ENCODE measurements around the gene CGB1.

Gene CGB1

DNA sequence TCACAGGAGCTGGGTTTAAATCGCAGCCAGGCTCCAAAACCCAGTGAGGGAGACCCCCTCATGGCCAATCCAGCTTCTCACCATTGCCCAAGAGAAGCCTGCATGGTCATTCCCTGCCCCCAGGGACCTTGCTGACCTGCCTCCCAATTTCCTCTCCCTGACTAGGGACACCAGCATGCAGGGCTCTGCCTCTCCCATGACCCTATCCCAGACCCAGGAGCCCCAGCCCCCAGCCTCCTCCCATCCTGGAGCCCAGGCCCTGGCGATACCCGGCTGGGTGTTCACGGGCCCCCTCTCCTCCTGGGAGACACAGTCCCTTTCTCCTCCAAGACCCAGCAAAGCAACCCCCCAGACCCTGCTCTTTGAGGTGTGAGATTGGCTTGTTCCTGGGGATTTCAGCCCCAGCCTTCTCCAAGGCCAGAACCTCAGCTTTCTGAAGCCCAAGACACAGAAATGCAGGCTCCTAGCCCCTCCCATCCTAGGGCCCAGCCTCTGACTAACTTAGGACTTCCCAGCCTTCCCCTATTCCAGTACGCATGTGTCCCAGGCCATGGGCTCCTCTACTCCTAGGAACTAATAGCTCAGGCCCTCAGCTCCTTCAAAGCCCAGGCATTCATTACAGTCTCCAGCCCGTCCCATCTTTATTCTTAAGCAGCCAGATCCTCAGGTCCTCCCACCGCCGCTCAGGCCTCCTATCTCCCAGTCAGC, 44.7 kb downstream of the CGB1 start:
- Histone ChIP-seq H3K79me2 (ENCODE audit: control insufficient read depth, low read length) (peaks cover 53% of the 10 kb centered on the region), H3K4me3 (ENCODE audit: low read length) (peak overlapping the region; percentile 81), H3K36me3 (ENCODE audit: control insufficient read depth, low read length) (peaks cover 28% of the 10 kb centered on the region), H3K27ac (ENCODE audit: low read depth, low read length) (peak overlapping the region; percentile 22; the same call in 1 of the 2 replicates), H3K4me1 (ENCODE audit: control insufficient read depth, low read length) (peaks cover 20% of the 10 kb centered on the region), H3K4me2 (ENCODE audit: low read length) (peak overlapping the region; percentile 87), H3F3A (ENCODE audit: control insufficient read depth, insufficient read depth) (no peaks in the 10 kb centered on the region), H3K27me3 (ENCODE audit: control insufficient read depth, low read length) (no peaks in the 10 kb centered on the region), H3K9me2 (replicated peaks; ENCODE audit: control insufficient read depth, low read length) (no peaks in the 10 kb centered on the region), H4K20me1 (ENCODE audit: control insufficient read depth, insufficient read depth, low read depth, low read length) (no peaks in the 10 kb centered on the region), H3K9me3 (ENCODE audit: control insufficient read depth, insufficient read depth, low read length) (no peaks in the 10 kb centered on the region)
- TF ChIP-seq CTCF (IDR thresholded peaks at IDR 0.05; ENCODE audit: low read depth, low read length, poor library complexity, severe bottlenecking) (no peak), EZH2phosphoT487 (IDR thresholded peaks at IDR 0.05; ENCODE audit: borderline replicate concordance, low read length) (no peak)

DNA sequence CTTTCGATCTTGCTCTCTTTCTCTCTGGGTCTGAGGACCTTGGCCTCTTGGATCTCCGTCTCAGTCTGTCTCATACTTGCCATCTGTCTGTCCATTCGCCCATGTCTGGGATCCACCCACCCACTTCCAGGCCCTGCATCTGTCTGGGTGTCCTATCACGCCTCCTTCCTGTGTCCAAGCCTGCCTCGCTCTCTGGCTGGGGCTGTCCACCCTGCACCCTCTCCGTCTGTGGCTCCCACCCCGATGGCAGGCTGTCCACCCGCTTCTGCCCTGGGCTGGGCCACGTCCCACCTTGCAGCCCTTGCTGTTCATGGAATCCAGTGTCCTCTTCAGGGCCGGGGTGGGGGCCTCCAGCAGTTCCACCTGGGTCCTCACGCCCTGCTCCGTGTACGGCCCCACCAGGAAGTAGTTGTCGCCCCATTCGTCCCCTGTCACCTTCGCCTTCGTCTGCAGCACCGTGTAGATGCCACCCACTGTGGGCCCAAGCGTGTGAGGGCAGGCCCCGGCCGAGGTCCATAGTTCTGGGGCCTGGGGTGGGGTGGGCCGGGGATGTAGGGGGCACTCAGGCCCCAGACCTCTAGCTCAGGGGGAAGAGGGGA, 45.6 kb downstream of the CGB1 start:
- H3K4me1 ChIP-seq (ENCODE audit: control insufficient read depth, low read length): peaks cover 20% of the 10 kb centered on the region
- no peak overlapping the region for H3K4me2 ChIP-seq (ENCODE audit: low read length)
- no peak for TF ChIP-seq EZH2phosphoT487 (IDR thresholded peaks at IDR 0.05; ENCODE audit: borderline replicate concordance, low read length)
- no peak for TF ChIP-seq CTCF (IDR thresholded peaks at IDR 0.05; ENCODE audit: low read depth, low read length, poor library complexity, severe bottlenecking)
- no peaks in the 10 kb centered on the region for H3K27me3 ChIP-seq (ENCODE audit: control insufficient read depth, low read length)
- H3K9me3 ChIP-seq (ENCODE audit: control insufficient read depth, insufficient read depth, low read length): no peaks in the 10 kb centered on the region
- no peak overlapping the region for H3K27ac ChIP-seq (ENCODE audit: low read depth, low read length)
- peaks cover 44% of the 10 kb centered on the region for H3K79me2 ChIP-seq (ENCODE audit: control insufficient read depth, low read length)
- H3K36me3 ChIP-seq (ENCODE audit: control insufficient read depth, low read length): peaks cover 29% of the 10 kb centered on the region
- H3K4me3 ChIP-seq (ENCODE audit: low read length): no peak overlapping the region
- no peaks in the 10 kb centered on the region for H3F3A ChIP-seq (ENCODE audit: control insufficient read depth, insufficient read depth)
- H3K9me2 ChIP-seq (replicated peaks; ENCODE audit: control insufficient read depth, low read length): no peaks in the 10 kb centered on the region
- no peaks in the 10 kb centered on the region for H4K20me1 ChIP-seq (ENCODE audit: control insufficient read depth, insufficient read depth, low read depth, low read length)

- Histone ChIP-seq H3F3A (ENCODE audit: control insufficient read depth, insufficient read depth) (no peaks in the 10 kb centered on the region), H3K4me3 (ENCODE audit: low read length) (no peak overlapping the region), H4K20me1 (ENCODE audit: control insufficient read depth, insufficient read depth, low read depth, low read length) (no peaks in the 10 kb centered on the region), H3K36me3 (ENCODE audit: control insufficient read depth, low read length) (peaks cover 32% of the 10 kb centered on the region), H3K27ac (ENCODE audit: low read depth, low read length) (no peak overlapping the region), H3K9me2 (replicated peaks; ENCODE audit: control insufficient read depth, low read length) (no peaks in the 10 kb centered on the region), H3K9me3 (ENCODE audit: control insufficient read depth, insufficient read depth, low read length) (no peaks in the 10 kb centered on the region), H3K4me1 (ENCODE audit: control insufficient read depth, low read length) (peaks cover 19% of the 10 kb centered on the region), H3K79me2 (ENCODE audit: control insufficient read depth, low read length) (peaks cover 37% of the 10 kb centered on the region), H3K4me2 (ENCODE audit: low read length) (no peak overlapping the region), H3K27me3 (ENCODE audit: control insufficient read depth, low read length) (no peaks in the 10 kb centered on the region)
- TF ChIP-seq EZH2phosphoT487 (IDR thresholded peaks at IDR 0.05; ENCODE audit: borderline replicate concordance, low read length) (no peak), CTCF (IDR thresholded peaks at IDR 0.05; ENCODE audit: low read depth, low read length, poor library complexity, severe bottlenecking) (no peak)
Observed at GRCh38 chr19:48990400-48990799, 46.3 kb downstream of the CGB1 start.

Measured in DOHH2 (cell line).